Right lobe of liver (tissue), 6 donors: ENCODE measurements around the gene SYT2. TPM values are rescaled to one million over a fixed set of nuclear protein-coding genes. Genes with fewer than 3 reads are reported as not detected.

ENCODE experiments used
- ATAC-seq, 4 donors: fragments of 200-7000 bp; cut with Tn5 transposase; one replicate each; pipeline ENCODE4 v1.9.1; 2020; ENCODE audit warnings: mild to moderate bottlenecking in 4 of 4, moderate library complexity in 4 of 4
- DNase-seq, 3 donors: peaks; one replicate each; pipeline ENCODE4 v3.0.0-alpha.2; 2020
- H3K27ac ChIP-seq, 3 donors: fragments of 200-600 bp; one replicate each; pipeline ENCODE4 v1.8.0; 2022
- H3K27me3 ChIP-seq, 2 donors: fragments of 200-600 bp; one replicate each; pipeline ENCODE4 v1.8.0; 2022
- H3K36me3 ChIP-seq, 4 donors: fragments of 200-600 bp; sonication (generic) in 1 of 4; one replicate each; pipeline versions ENCODE4 v1.5.1 to v1.8.0; 2017 to 2022; ENCODE audit warnings: control low read depth in 1 of 4
- H3K4me1 ChIP-seq, 4 donors: fragments of 200-600 bp; sonication (generic) in 1 of 4; one replicate each; pipeline versions ENCODE4 v1.5.1 to v1.8.0; 2017 to 2022; ENCODE audit warnings: control low read depth in 1 of 4
- H3K4me3 ChIP-seq, 3 donors: fragments of 200-600 bp; one replicate each; pipeline ENCODE4 v1.8.0; 2022
- H3K9me3 ChIP-seq, 4 donors: fragments of 200-600 bp; sonication (generic) in 1 of 4; one replicate each; pipeline versions ENCODE4 v1.5.1 to v1.8.0; 2017 to 2022; ENCODE audit warnings: control low read depth in 1 of 4
- POLR2A ChIP-seq: fragments of 450-650 bp; IDR thresholded peaks from one replicate; pipeline ENCODE4 v1.6.1; 2017; ENCODE audit warnings: antibody characterized with exemption, mild to moderate bottlenecking
- WGBS: methylation state at CpG from one replicate; pipeline ENCODE4 v1.1.6; 2018; ENCODE audit warnings: low coverage, low lambda C conversion rate; ENCODE audit not compliant: insufficient coverage; ENCODE audit errors: missing lambda C conversion rate; 5-methylcytosine and 5-hydroxymethylcytosine counted together
- intact Hi-C, 2 donors: fragments of 100-400 bp; cut with DNase I; formaldehyde crosslinking; loops; one replicate each; pipeline versions ENCODE4 v1.11.2 to v1.14.1; 2022
- total RNA-seq, 6 experiments: library from RNA; depleted of rRNA in 2 of 6; stranded (reverse); fragments of >200 nt in 2 of 6; fragmentation: NEBNext Ultra II Directional in 3 of 6; extraction: Animal tissue kit (Norgen Biotek cat#: 25700) in 3 of 6; gene quantifications; one replicate each; pipeline versions ENCODE4 v1.1.0 to v1.2.4, GENCODE V29; 2016 to 2023
- TF ChIP-seq, protein P1 (sequence below), 4 donors: fragments of 200-600 bp in 3 of 4; fragments of 450-650 bp in 1 of 4; IDR thresholded peaks; one replicate each; pipeline versions ENCODE4 v1.5.1 to v1.8.0; 2016 to 2022; ENCODE audit warnings: antibody characterized with exemption in 4 of 4, mild to moderate bottlenecking in 2 of 4
- donor health status: DM: no; HTN: yes; CAD: no.
- donor health status: DM: no; HTN: no; CAD: no.
- donor health status: DM: no; HTN: no; CAD: no.
- donor health status: DM: no; HTN: yes; CAD: no.
- donor health status: DM: no; HTN: yes; CAD: no.

SYT2 gene
- total RNA-seq, 6 experiments from 2014 or later, result not detected

- Histone ChIP-seq H3K36me3 (no peaks in the 10 kb centered on the region), H3K9me3 (no peaks in the 10 kb centered on the region), H3K27me3 (no peaks in the 10 kb centered on the region), H3K4me1 (peaks cover 0 to 5% (median 0%) of the 10 kb centered on the region in 4 donors), H3K27ac (no peak overlapping the region), H3K4me3 (no peak overlapping the region)
- no peak for DNase-seq
- TF ChIP-seq POLR2A, result no peak
- TF ChIP-seq, protein P1, sequence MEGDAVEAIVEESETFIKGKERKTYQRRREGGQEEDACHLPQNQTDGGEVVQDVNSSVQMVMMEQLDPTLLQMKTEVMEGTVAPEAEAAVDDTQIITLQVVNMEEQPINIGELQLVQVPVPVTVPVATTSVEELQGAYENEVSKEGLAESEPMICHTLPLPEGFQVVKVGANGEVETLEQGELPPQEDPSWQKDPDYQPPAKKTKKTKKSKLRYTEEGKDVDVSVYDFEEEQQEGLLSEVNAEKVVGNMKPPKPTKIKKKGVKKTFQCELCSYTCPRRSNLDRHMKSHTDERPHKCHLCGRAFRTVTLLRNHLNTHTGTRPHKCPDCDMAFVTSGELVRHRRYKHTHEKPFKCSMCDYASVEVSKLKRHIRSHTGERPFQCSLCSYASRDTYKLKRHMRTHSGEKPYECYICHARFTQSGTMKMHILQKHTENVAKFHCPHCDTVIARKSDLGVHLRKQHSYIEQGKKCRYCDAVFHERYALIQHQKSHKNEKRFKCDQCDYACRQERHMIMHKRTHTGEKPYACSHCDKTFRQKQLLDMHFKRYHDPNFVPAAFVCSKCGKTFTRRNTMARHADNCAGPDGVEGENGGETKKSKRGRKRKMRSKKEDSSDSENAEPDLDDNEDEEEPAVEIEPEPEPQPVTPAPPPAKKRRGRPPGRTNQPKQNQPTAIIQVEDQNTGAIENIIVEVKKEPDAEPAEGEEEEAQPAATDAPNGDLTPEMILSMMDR (IDR thresholded peaks at IDR 0.05), result no peak
- WGBS, result 63% methylated on average over 3 of the region's 5 CpGs
- intact Hi-C loops, result no loop called here
- ATAC-seq, result no peak
Observed at GRCh38 chr1:202673531-202673930, 36.7 kb downstream of the SYT2 start.

GRCh38 chr1:202671399-202671798, 38.9 kb downstream of the SYT2 start:
- ATAC-seq (peak in 3 of 4 donors; percentile 43 to 69 (median 64)), DNase-seq (peak in 2 of 3 donors; percentile 38 to 53)
- TF ChIP-seq POLR2A, result no peak
- TF ChIP-seq, protein P1 (IDR thresholded peaks at IDR 0.05), result no peak
- H3K27me3 ChIP-seq, result no peaks in the 10 kb centered on the region
- H3K36me3 ChIP-seq, result no peaks in the 10 kb centered on the region
- H3K4me1 ChIP-seq, result peaks cover 0 to 5% (median 0%) of the 10 kb centered on the region in 4 donors
- WGBS, result 17% methylated on average over 5 of the region's 5 CpGs
- H3K27ac ChIP-seq, result no peak overlapping the region
- H3K9me3 ChIP-seq, result no peaks in the 10 kb centered on the region
- intact Hi-C loops, result no loop called here
- H3K4me3 ChIP-seq, result no peak overlapping the region

GRCh38 chr1:202665417-202665816, 44.8 kb downstream of the SYT2 start:
- Histone ChIP-seq H3K4me3 (no peak overlapping the region), H3K27me3 (no peaks in the 10 kb centered on the region), H3K9me3 (no peaks in the 10 kb centered on the region), H3K4me1 (no peaks in the 10 kb centered on the region), H3K27ac (no peak overlapping the region), H3K36me3 (no peaks in the 10 kb centered on the region)
- intact Hi-C loops, result no loop called here
- no peak for DNase-seq
- no peak for TF ChIP-seq POLR2A
- TF ChIP-seq, protein P1 (IDR thresholded peaks at IDR 0.05), result no peak
- ATAC-seq, result no peak
- 67% methylated on average over 3 of the region's 3 CpGs for WGBS

GRCh38 chr1:202664083-202664482, 46.2 kb downstream of the SYT2 start:
- H3K27ac ChIP-seq, result no peak overlapping the region
- TF ChIP-seq, protein P1 (IDR thresholded peaks at IDR 0.05), result no peak
- H3K36me3 ChIP-seq, result no peaks in the 10 kb centered on the region
- no CpG with 5 or more reads among the region's 1 CpG for WGBS
- intact Hi-C loops, result no loop called here
- H3K4me1 ChIP-seq, result no peaks in the 10 kb centered on the region
- H3K4me3 ChIP-seq, result no peak overlapping the region
- no peak for DNase-seq
- no peak for ATAC-seq
- H3K9me3 ChIP-seq, result no peaks in the 10 kb centered on the region
- no peaks in the 10 kb centered on the region for H3K27me3 ChIP-seq

GRCh38 chr1:202663131-202663530, 47.1 kb downstream of the SYT2 start:
- Histone ChIP-seq H3K27me3 (no peaks in the 10 kb centered on the region), H3K27ac (no peak overlapping the region), H3K4me1 (no peaks in the 10 kb centered on the region), H3K9me3 (no peaks in the 10 kb centered on the region), H3K36me3 (no peaks in the 10 kb centered on the region), H3K4me3 (no peak overlapping the region)
- 58% methylated on average over 6 of the region's 10 CpGs for WGBS
- TF ChIP-seq POLR2A, result no peak
- TF ChIP-seq, protein P1 (IDR thresholded peaks at IDR 0.05), result no peak
- intact Hi-C loops, result no loop called here
- no peak for ATAC-seq
- DNase-seq, result no peak
